Ureter (tissue), 1 donor: ENCODE results near the gene MLXIPL. TPM values are rescaled to one million over a fixed set of nuclear protein-coding genes. Genes with fewer than 3 reads are reported as not detected.

Source experiments
- DNase-seq: peaks from one replicate; pipeline ENCODE4 v3.0.0-alpha.2; 2020; ENCODE audit warnings: low spot score
- total RNA-seq: library from RNA; stranded (reverse); gene quantifications from one replicate; pipeline ENCODE4 v1.2.4, GENCODE V29; 2023
- donor health status: DM: yes; HTN: yes; CAD: no.

MLXIPL gene
- total RNA-seq, 1 donor from 2014 or later, result 4.6 TPM

GRCh38 chr7:73549176-73549575 lies 75.1 kb downstream of the MLXIPL start:
- no peak for DNase-seq

GRCh38 chr7:73547841-73548240 lies 76.5 kb downstream of the MLXIPL start:
- DNase-seq, result no peak

GRCh38 chr7:73544678-73545077 lies 79.6 kb downstream of the MLXIPL start:
- no peak for DNase-seq

Other genes starting within 250 kb of the MLXIPL start
- gene FZD9, start 190.7 kb downstream of the MLXIPL start, total RNA-seq, result 0.21 TPM
- gene BAZ1B, start 102.2 kb downstream of the MLXIPL start, total RNA-seq, result 65.0 TPM
- gene BCL7B, start 66.8 kb downstream of the MLXIPL start, total RNA-seq, result 49.6 TPM
- gene TBL2, start 45.9 kb downstream of the MLXIPL start, total RNA-seq, result 33.0 TPM
- 0.86 TPM for gene VPS37D, start 43.3 kb upstream of the MLXIPL start, total RNA-seq
- gene DNAJC30, start 58.9 kb upstream of the MLXIPL start, total RNA-seq, result 16.5 TPM
- 69.6 TPM for gene BUD23, start 59.1 kb upstream of the MLXIPL start, total RNA-seq
- 8.4 TPM for gene STX1A, start 95.1 kb upstream of the MLXIPL start, total RNA-seq
- 47.7 TPM for gene ABHD11, start 114.3 kb upstream of the MLXIPL start, total RNA-seq
- gene CLDN3, start 145.7 kb upstream of the MLXIPL start, total RNA-seq, result 6.8 TPM
- 244 TPM for gene CLDN4, start 206.5 kb upstream of the MLXIPL start, total RNA-seq
- 14.4 TPM for gene METTL27, start 218.0 kb upstream of the MLXIPL start, total RNA-seq
- not detected for gene TMEM270, start 236.6 kb upstream of the MLXIPL start, total RNA-seq